Measurements from ENCODE around the gene SERP2. TPM values are rescaled to one million over a fixed set of nuclear protein-coding genes. Genes with fewer than 3 reads are reported as not detected.

Gene SERP2
- total RNA-seq, 1 experiment from 2014 or later: 1.8 TPM

DNA sequence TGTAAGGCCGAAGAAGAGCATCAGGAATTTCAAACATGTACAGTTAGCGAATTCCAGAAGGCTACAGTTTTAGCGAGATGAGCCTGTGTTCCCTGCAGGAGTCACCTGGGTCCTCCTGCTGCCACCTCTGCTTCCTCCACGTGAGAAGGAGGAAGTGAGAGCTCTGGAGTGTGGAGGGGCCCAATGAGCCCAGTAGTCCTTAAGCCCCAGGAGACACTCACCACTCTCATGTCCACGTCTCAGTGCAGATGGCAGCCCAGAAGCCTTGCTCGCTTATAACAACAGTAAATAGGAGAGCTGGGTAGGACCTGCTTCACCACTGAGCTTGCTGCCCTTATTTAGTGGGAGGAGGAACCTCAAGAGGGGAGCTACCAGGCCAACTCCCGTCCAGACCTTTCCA, 44.3 kb downstream of the SERP2 start:
- no CpG with 5 or more reads among the region's 7 CpGs for WGBS (ENCODE audit: extremely low coverage, insufficient read length, low lambda C conversion rate)
- H3T11ph ChIP-seq (ENCODE audit: low read length): no peak overlapping the region
- H3K79me1 ChIP-seq (ENCODE audit: insufficient read depth, low read depth, low read length, poor library complexity, severe bottlenecking): no peaks in the 10 kb centered on the region
- H4K91ac ChIP-seq (ENCODE audit: insufficient read length, low read depth, low read length): no peak overlapping the region
- TF ChIP-seq, protein P1, sequence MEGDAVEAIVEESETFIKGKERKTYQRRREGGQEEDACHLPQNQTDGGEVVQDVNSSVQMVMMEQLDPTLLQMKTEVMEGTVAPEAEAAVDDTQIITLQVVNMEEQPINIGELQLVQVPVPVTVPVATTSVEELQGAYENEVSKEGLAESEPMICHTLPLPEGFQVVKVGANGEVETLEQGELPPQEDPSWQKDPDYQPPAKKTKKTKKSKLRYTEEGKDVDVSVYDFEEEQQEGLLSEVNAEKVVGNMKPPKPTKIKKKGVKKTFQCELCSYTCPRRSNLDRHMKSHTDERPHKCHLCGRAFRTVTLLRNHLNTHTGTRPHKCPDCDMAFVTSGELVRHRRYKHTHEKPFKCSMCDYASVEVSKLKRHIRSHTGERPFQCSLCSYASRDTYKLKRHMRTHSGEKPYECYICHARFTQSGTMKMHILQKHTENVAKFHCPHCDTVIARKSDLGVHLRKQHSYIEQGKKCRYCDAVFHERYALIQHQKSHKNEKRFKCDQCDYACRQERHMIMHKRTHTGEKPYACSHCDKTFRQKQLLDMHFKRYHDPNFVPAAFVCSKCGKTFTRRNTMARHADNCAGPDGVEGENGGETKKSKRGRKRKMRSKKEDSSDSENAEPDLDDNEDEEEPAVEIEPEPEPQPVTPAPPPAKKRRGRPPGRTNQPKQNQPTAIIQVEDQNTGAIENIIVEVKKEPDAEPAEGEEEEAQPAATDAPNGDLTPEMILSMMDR (conservative IDR thresholded peaks at IDR 0.05): no peak
- Mint-ChIP-seq H3K9me3 (peaks cover 5 to 6% of the 10 kb centered on the region in 2 experiments; a peak in 3 of 5 replicates), H3K4me1 (peaks cover 38 to 50% of the 10 kb centered on the region in 2 experiments), H3K27me3 (ENCODE audit: low read depth) (peaks cover 41% of the 10 kb centered on the region), H3K27ac (no peak overlapping the region), H3K36me3 (ENCODE audit: insufficient read depth in 1 of 3, low read depth in 3 of 3) (peaks cover 0 to 4% (median 0%) of the 10 kb centered on the region in 3 experiments; a peak in 3 of 7 replicates), H3K4me3 (no peak overlapping the region)
- no peak overlapping the region for H3K4ac ChIP-seq (ENCODE audit: low read depth, low read length)
- no peak overlapping the region for H3K27ac ChIP-seq (ENCODE audit: insufficient read length, low read depth, low read length)
- H4K5ac ChIP-seq (ENCODE audit: insufficient read length, low read depth, low read length): no peak overlapping the region
- no peak overlapping the region for H2BK5ac ChIP-seq (ENCODE audit: insufficient read length, low read length)
- H2BK15ac ChIP-seq (ENCODE audit: low read depth, low read length): no peak overlapping the region
- H3K27me3 ChIP-seq (ENCODE audit: insufficient read depth, low read length): no peaks in the 10 kb centered on the region; the same call in 1 of the 2 replicates
- no peak overlapping the region for H2AK5ac ChIP-seq (ENCODE audit: insufficient read length, low read length)
- no peak overlapping the region for H3K9ac ChIP-seq (ENCODE audit: extremely low read depth, insufficient read length, low read length)
- no peak overlapping the region for H3K56ac ChIP-seq (ENCODE audit: insufficient read length, low read depth, low read length)
- H4K20me1 ChIP-seq (ENCODE audit: control insufficient read depth, insufficient read depth, insufficient read length): no peaks in the 10 kb centered on the region
- no peak overlapping the region for H4K8ac ChIP-seq (replicated peaks; ENCODE audit: insufficient read length, low read depth, low read length)
- H3K23me2 ChIP-seq (ENCODE audit: insufficient read length, low read depth, low read length, poor library complexity, severe bottlenecking): no peaks in the 10 kb centered on the region
- H3K23ac ChIP-seq (ENCODE audit: insufficient read length, low read depth, low read length): no peak overlapping the region
- H2BK120ac ChIP-seq (ENCODE audit: low read depth, low read length, poor library complexity, severe bottlenecking): no peak overlapping the region
- H2BK12ac ChIP-seq (ENCODE audit: insufficient read length, low read depth, low read length): no peak overlapping the region
- no peak overlapping the region for H3K4me2 ChIP-seq (ENCODE audit: insufficient read depth, insufficient read length, low read length)
- H3K79me2 ChIP-seq (ENCODE audit: insufficient read depth, low read length): no peaks in the 10 kb centered on the region
- no peak for DNase-seq
- no peaks in the 10 kb centered on the region for H3K9me3 ChIP-seq (ENCODE audit: control insufficient read depth, low read depth, low read length)
- no peak overlapping the region for H2BK20ac ChIP-seq (ENCODE audit: low read depth, low read length, poor library complexity, severe bottlenecking)
- H2AFZ ChIP-seq (ENCODE audit: low read length): no peak overlapping the region
- H3K14ac ChIP-seq (ENCODE audit: insufficient read depth, low read length): no peak overlapping the region; the same call in 1 of the 2 replicates
- peaks cover 9% of the 10 kb centered on the region for H3K4me1 ChIP-seq (ENCODE audit: insufficient read depth, low read length)
- H3K18ac ChIP-seq (ENCODE audit: insufficient read length, low read depth, low read length): no peak overlapping the region
